ENCODE results near the gene AFF1. TPM values are rescaled to one million over a fixed set of nuclear protein-coding genes. Genes with fewer than 3 reads are reported as not detected.

AFF1 gene
- total and polyA plus RNA-seq, 2 donors from 2014 or later: 13.4 to 187 TPM

- intact Hi-C loops (cut with DNase I): no loop called here
- no peak overlapping the region for H3K4me3 ChIP-seq (ENCODE audit: low read length in 3 of 3)
- H3K36me3 ChIP-seq (ENCODE audit: control insufficient read depth in 2 of 3, insufficient read depth in 3 of 3, low read length in 3 of 3): no peaks in the 10 kb centered on the region
- FAIRE-seq (no peak), DNase-seq (peak in 2 of 5 donors; percentile 17 to 53)
- no peaks in the 10 kb centered on the region for H3K27me3 ChIP-seq (ENCODE audit: control insufficient read depth, insufficient read depth, low read length)
- no peaks in the 10 kb centered on the region for H3K9me3 ChIP-seq (ENCODE audit: control insufficient read depth in 2 of 3, insufficient read depth in 1 of 3, low read length in 3 of 3)
- H3K4me1 ChIP-seq (ENCODE audit: control insufficient read depth in 2 of 3, insufficient read depth in 2 of 3, low read depth in 1 of 3, low read length in 3 of 3): peaks cover 0 to 22% (median 20%) of the 10 kb centered on the region in 3 donors
- TF ChIP-seq CTCF (IDR thresholded peaks at IDR 0.05; ENCODE audit: borderline replicate concordance, extremely low read depth, insufficient read depth): no peak
- H3K9ac ChIP-seq (ENCODE audit: low read length in 3 of 3): no peak overlapping the region
- peak overlapping the region in 1 of 2 donors; percentile 32 for H3K27ac ChIP-seq (ENCODE audit: low read depth in 2 of 2, low read length in 2 of 2)
Observed at GRCh38 chr4:86972997-86973396, 38.2 kb downstream of the AFF1 start.

- intact Hi-C loops (cut with DNase I): no loop called here
- Histone ChIP-seq H3K27ac (ENCODE audit: low read depth in 2 of 2, low read length in 2 of 2) (no peak overlapping the region), H3K9me3 (ENCODE audit: control insufficient read depth in 2 of 3, insufficient read depth in 1 of 3, low read length in 3 of 3) (no peaks in the 10 kb centered on the region), H3K4me1 (ENCODE audit: control insufficient read depth in 2 of 3, insufficient read depth in 2 of 3, low read depth in 1 of 3, low read length in 3 of 3) (peaks cover 0 to 20% (median 20%) of the 10 kb centered on the region in 3 donors), H3K4me3 (ENCODE audit: low read length in 3 of 3) (no peak overlapping the region), H3K36me3 (ENCODE audit: control insufficient read depth in 2 of 3, insufficient read depth in 3 of 3, low read length in 3 of 3) (no peaks in the 10 kb centered on the region), H3K9ac (ENCODE audit: low read length in 3 of 3) (no peak overlapping the region), H3K27me3 (ENCODE audit: control insufficient read depth, insufficient read depth, low read length) (no peaks in the 10 kb centered on the region)
- no peak for TF ChIP-seq CTCF (IDR thresholded peaks at IDR 0.05; ENCODE audit: borderline replicate concordance, extremely low read depth, insufficient read depth)
- FAIRE-seq: no peak
- DNase-seq: no peak
Observed at GRCh38 chr4:86973668-86974067, 38.9 kb downstream of the AFF1 start.

GRCh38 chr4:86974551-86974994, 39.8 kb downstream of the AFF1 start:
- no peaks in the 10 kb centered on the region for H3K9me3 ChIP-seq (ENCODE audit: control insufficient read depth in 2 of 3, insufficient read depth in 1 of 3, low read length in 3 of 3)
- DNase-seq (no peak), FAIRE-seq (no peak)
- no peak overlapping the region for H3K27ac ChIP-seq (ENCODE audit: low read depth in 2 of 2, low read length in 2 of 2)
- H3K4me3 ChIP-seq (ENCODE audit: low read length in 3 of 3): no peak overlapping the region
- intact Hi-C loops (cut with DNase I): no loop called here
- no peaks in the 10 kb centered on the region for H3K36me3 ChIP-seq (ENCODE audit: control insufficient read depth in 2 of 3, insufficient read depth in 3 of 3, low read length in 3 of 3)
- peaks cover 0 to 20% (median 20%) of the 10 kb centered on the region in 3 donors for H3K4me1 ChIP-seq (ENCODE audit: control insufficient read depth in 2 of 3, insufficient read depth in 2 of 3, low read depth in 1 of 3, low read length in 3 of 3)
- no peaks in the 10 kb centered on the region for H3K27me3 ChIP-seq (ENCODE audit: control insufficient read depth, insufficient read depth, low read length)
- TF ChIP-seq CTCF (IDR thresholded peaks at IDR 0.05; ENCODE audit: borderline replicate concordance, extremely low read depth, insufficient read depth): no peak
- H3K9ac ChIP-seq (ENCODE audit: low read length in 3 of 3): no peak overlapping the region

GRCh38 chr4:86975927-86976326, 41.1 kb downstream of the AFF1 start:
- Histone ChIP-seq H3K27me3 (ENCODE audit: control insufficient read depth, insufficient read depth, low read length) (no peaks in the 10 kb centered on the region), H3K4me1 (ENCODE audit: control insufficient read depth in 2 of 3, insufficient read depth in 2 of 3, low read depth in 1 of 3, low read length in 3 of 3) (peaks cover 0 to 16% (median 14%) of the 10 kb centered on the region in 3 donors), H3K4me3 (ENCODE audit: low read length in 3 of 3) (no peak overlapping the region), H3K27ac (ENCODE audit: low read depth in 2 of 2, low read length in 2 of 2) (no peak overlapping the region), H3K9me3 (ENCODE audit: control insufficient read depth in 2 of 3, insufficient read depth in 1 of 3, low read length in 3 of 3) (no peaks in the 10 kb centered on the region), H3K36me3 (ENCODE audit: control insufficient read depth in 2 of 3, insufficient read depth in 3 of 3, low read length in 3 of 3) (no peaks in the 10 kb centered on the region), H3K9ac (ENCODE audit: low read length in 3 of 3) (no peak overlapping the region)
- intact Hi-C loops (cut with DNase I): no loop called here
- TF ChIP-seq CTCF (IDR thresholded peaks at IDR 0.05; ENCODE audit: borderline replicate concordance, extremely low read depth, insufficient read depth): no peak
- no peak for FAIRE-seq
- no peak for DNase-seq
